Panc1 (cell line): ENCODE measurements around the gene RPS18. TPM values are rescaled to one million over a fixed set of nuclear protein-coding genes. Genes with fewer than 3 reads are reported as not detected.

Experiments used
- ATAC-seq: fragments of 200-7000 bp; cut with Tn5 transposase; 2 replicates; pipeline ENCODE4 v1.9.1; 2020; ENCODE audit warnings: mild to moderate bottlenecking, moderate library complexity
- BruUV-seq: library from RNA; stranded (reverse); fragments of 400-500 nt; replicated peaks from 2 replicates; lab custom pipeline; 2021; lab: Mats Ljungman, UMichigan
- CTCF ChIA-PET: fragments of 300-600 bp; sonication (Branson Sonifier 250); formaldehyde crosslinking; loops from one replicate; lab custom pipeline; 2022; ENCODE audit warnings: antibody characterized with exemption; lab: Charles Lee
- POLR2A ChIA-PET: fragments of 300-600 bp; sonication (Branson Sonifier 250); formaldehyde crosslinking; loops from one replicate; lab custom pipeline; 2022; ENCODE audit warnings: antibody characterized with exemption; lab: Charles Lee
- DNase-seq: peaks from one replicate; pipeline ENCODE4 v3.0.0-alpha.2; 2010; ENCODE audit warnings: low read depth, low spot score
- H3K27ac ChIP-seq: 2 replicates; pipeline ENCODE4 v1.5.1; 2011; ENCODE audit warnings: mild to moderate bottlenecking, low read length, inconsistent platforms
- H3K27me3 ChIP-seq: fragments of 200-500 bp; sonication (Bioruptor generic); 2 replicates; pipeline ENCODE4 v1.6.0; 2014; ENCODE audit warnings: low read length, inconsistent platforms; ENCODE audit not compliant: control insufficient read depth, insufficient read depth
- H3K36me3 ChIP-seq: fragments of 200-500 bp; sonication (Bioruptor generic); 2 replicates; pipeline ENCODE4 v1.5.1; 2014; ENCODE audit warnings: inconsistent platforms, mild to moderate bottlenecking, low read length, moderate library complexity; ENCODE audit not compliant: control insufficient read depth, insufficient read depth
- H3K4me1 ChIP-seq: 2 replicates; pipeline ENCODE4 v1.5.1; 2011; ENCODE audit warnings: inconsistent platforms, mild to moderate bottlenecking, low read length, moderate library complexity; ENCODE audit not compliant: control insufficient read depth, insufficient read depth
- H3K4me3 ChIP-seq, 2 experiments: 2 replicates each; pipeline ENCODE4 v1.5.1; 2011 to 2012; ENCODE audit warnings: low read depth in 2 of 2, low read length in 2 of 2, mild to moderate bottlenecking in 2 of 2, inconsistent platforms in 1 of 2, moderate library complexity in 1 of 2
- H3K9me3 ChIP-seq: fragments of 200-500 bp; sonication (Bioruptor generic); 2 replicates; pipeline ENCODE4 v1.5.1; 2014; ENCODE audit warnings: low read depth, mild to moderate bottlenecking, inconsistent platforms, low read length, moderate library complexity; ENCODE audit not compliant: control insufficient read depth, insufficient read depth
- CTCF ChIP-seq: fragments of 450-650 bp; IDR thresholded peaks from 2 replicates; pipeline ENCODE4 v1.5.1; 2017; ENCODE audit warnings: mild to moderate bottlenecking
- POLR2AphosphoS5 ChIP-seq: IDR thresholded peaks from 2 replicates; pipeline ENCODE4 v1.6.1; 2012; ENCODE audit warnings: mild to moderate bottlenecking, low read depth, low read length, moderate library complexity
- REST ChIP-seq, 2 experiments: IDR thresholded peaks; 2 replicates each; pipeline ENCODE4 v1.6.1; 2011 to 2012; ENCODE audit warnings: low read depth in 2 of 2, control low read depth in 1 of 2, low read length in 1 of 2, mild to moderate bottlenecking in 1 of 2, moderate library complexity in 1 of 2; ENCODE audit not compliant: insufficient read depth in 1 of 2
- SIN3A ChIP-seq: IDR thresholded peaks from 2 replicates; pipeline ENCODE4 v1.6.1; 2012; ENCODE audit warnings: low read depth, mild to moderate bottlenecking, low read length, moderate library complexity, borderline replicate concordance; ENCODE audit not compliant: insufficient read depth
- TCF7L2 ChIP-seq: IDR thresholded peaks from 2 replicates; pipeline ENCODE4 v1.6.1; 2011; ENCODE audit warnings: mild to moderate bottlenecking, low read depth, low read length, inconsistent platforms
- in situ Hi-C: cut with HindIII; loops from 2 replicates; pipeline ENCODE4 v1.10.0; 2016; ENCODE audit warnings: low sequenced_read_pairs, low pct_unique_long_range_greater_than_20kb
- intact Hi-C: fragments of 100-400 bp; cut with micrococcal nuclease; formaldehyde crosslinking; loops from one replicate; pipeline ENCODE4 v1.10.0; 2022; ENCODE audit not compliant: unreplicated experiment
- total RNA-seq: library from RNA; stranded (reverse); gene quantifications from one replicate; pipeline ENCODE4 v1.2.1, GENCODE V29; 2021; ENCODE audit not compliant: unreplicated experiment

RPS18 gene
- total RNA-seq, 1 experiment from 2014 or later, result 1,987 TPM

GRCh38 chr6:33273129-33273923, 1.5 kb downstream of the RPS18 start:
- ChIA-PET CTCF (no interaction called here), POLR2A (no interaction called here)
- Histone ChIP-seq H3K9me3 (no peaks in the 10 kb centered on the region), H3K4me3 (peak overlapping the region; percentile 97), H3K4me1 (peaks cover 38% of the 10 kb centered on the region), H3K27me3 (no peaks in the 10 kb centered on the region), H3K27ac (peak overlapping the region; percentile 100), H3K36me3 (peaks cover 30% of the 10 kb centered on the region)
- intact Hi-C loops, result no loop called here
- DNase-seq (no peak), ATAC-seq (no peak)
- no TSS peak for BruUV-seq
- in situ Hi-C loops, result no loop called here
- no peak for TF ChIP-seq REST (IDR thresholded peaks at IDR 0.05; ENCODE audit: insufficient read depth in 1 of 2, low read depth in 2 of 2, low read length in 1 of 2)
- no peak for TF ChIP-seq TCF7L2
- TF ChIP-seq POLR2AphosphoS5, result peak; percentile 13
- TF ChIP-seq SIN3A, result no peak

GRCh38 chr6:33273924-33274902, 2.3 kb downstream of the RPS18 start:
- Histone ChIP-seq H3K36me3 (peaks cover 30% of the 10 kb centered on the region), H3K4me1 (peaks cover 47% of the 10 kb centered on the region), H3K27ac (peak overlapping the region; percentile 100), H3K9me3 (no peaks in the 10 kb centered on the region), H3K27me3 (no peaks in the 10 kb centered on the region), H3K4me3 (peak overlapping the region; percentile 97)
- ATAC-seq, result no peak
- ChIA-PET CTCF (no interaction called here), POLR2A (no interaction called here)
- DNase-seq, result no peak
- no TSS peak for BruUV-seq
- TF ChIP-seq CTCF, result no peak
- no peak for TF ChIP-seq REST (IDR thresholded peaks at IDR 0.05; ENCODE audit: insufficient read depth in 1 of 2, low read depth in 2 of 2, low read length in 1 of 2)
- no peak for TF ChIP-seq TCF7L2
- no peak for TF ChIP-seq SIN3A
- TF ChIP-seq POLR2AphosphoS5, result peak; percentile 8; the same call in 1 of the 2 replicates
- intact Hi-C loops (no loop called here), in situ Hi-C loops (no loop called here)
